Inflammatory macrophage treated with lipopolysaccharide for 1 hour (primary cell): ENCODE results near the gene KIAA0232.

Experiments used
- DNase-seq, 2 donors: peaks; one replicate each; pipeline ENCODE4 v3.0.0-alpha.2; 2020 to 2022

Gene KIAA0232

GRCh38 chr4:6782147-6782845 is at the start of gene KIAA0232:
Gene KIAA0232 (plus strand): TSS chr4:6782727. CDS start chr4:6824454, 41,727 bp downstream.
- DNase-seq: peak; percentile 86 to 90

- DNase-seq: no peak
Measured at GRCh38 chr4:6733358-6734164, 49.0 kb upstream of the KIAA0232 start.

- peak; percentile 23 to 48 for DNase-seq
Measured at GRCh38 chr4:6734165-6734786, 48.3 kb upstream of the KIAA0232 start.

GRCh38 chr4:6739920-6740319 is 42.6 kb upstream of the KIAA0232 start:
- no peak for DNase-seq

- no peak for DNase-seq
Measured at GRCh38 chr4:6740347-6740746, 42.2 kb upstream of the KIAA0232 start.

- DNase-seq: no peak
Measured at GRCh38 chr4:6742507-6742906, 40.0 kb upstream of the KIAA0232 start.

GRCh38 chr4:6742989-6743388 is 39.5 kb upstream of the KIAA0232 start:
- no peak for DNase-seq

- DNase-seq: no peak
Measured at GRCh38 chr4:6746721-6747293, 35.7 kb upstream of the KIAA0232 start.

GRCh38 chr4:6747294-6748051 is 35.1 kb upstream of the KIAA0232 start:
- DNase-seq: no peak

- no peak for DNase-seq
Measured at GRCh38 chr4:6748286-6748685, 34.2 kb upstream of the KIAA0232 start.

GRCh38 chr4:6749340-6750171 is 33.0 kb upstream of the KIAA0232 start:
- peak; percentile 75 to 94 for DNase-seq

GRCh38 chr4:6750286-6751221 is 32.0 kb upstream of the KIAA0232 start:
- no peak for DNase-seq

GRCh38 chr4:6751611-6752485 is 30.7 kb upstream of the KIAA0232 start:
- no peak for DNase-seq

GRCh38 chr4:6752486-6752829 is 30.1 kb upstream of the KIAA0232 start:
- peak; percentile 48 to 58 for DNase-seq

GRCh38 chr4:6753103-6753560 is 29.4 kb upstream of the KIAA0232 start:
- no peak for DNase-seq

GRCh38 chr4:6753891-6754290 is 28.6 kb upstream of the KIAA0232 start:
- DNase-seq: no peak

- DNase-seq: no peak
Measured at GRCh38 chr4:6754481-6755087, 27.9 kb upstream of the KIAA0232 start.

GRCh38 chr4:6755088-6755753 is 27.3 kb upstream of the KIAA0232 start:
- no peak for DNase-seq
